ENCODE results near the gene METTL27.
"Not testable (repeated sequence)": the region's sequence is repeated elsewhere in the genome, so short reads cannot be mapped to it uniquely, and the experiment has no call there.

Gene METTL27

DNA sequence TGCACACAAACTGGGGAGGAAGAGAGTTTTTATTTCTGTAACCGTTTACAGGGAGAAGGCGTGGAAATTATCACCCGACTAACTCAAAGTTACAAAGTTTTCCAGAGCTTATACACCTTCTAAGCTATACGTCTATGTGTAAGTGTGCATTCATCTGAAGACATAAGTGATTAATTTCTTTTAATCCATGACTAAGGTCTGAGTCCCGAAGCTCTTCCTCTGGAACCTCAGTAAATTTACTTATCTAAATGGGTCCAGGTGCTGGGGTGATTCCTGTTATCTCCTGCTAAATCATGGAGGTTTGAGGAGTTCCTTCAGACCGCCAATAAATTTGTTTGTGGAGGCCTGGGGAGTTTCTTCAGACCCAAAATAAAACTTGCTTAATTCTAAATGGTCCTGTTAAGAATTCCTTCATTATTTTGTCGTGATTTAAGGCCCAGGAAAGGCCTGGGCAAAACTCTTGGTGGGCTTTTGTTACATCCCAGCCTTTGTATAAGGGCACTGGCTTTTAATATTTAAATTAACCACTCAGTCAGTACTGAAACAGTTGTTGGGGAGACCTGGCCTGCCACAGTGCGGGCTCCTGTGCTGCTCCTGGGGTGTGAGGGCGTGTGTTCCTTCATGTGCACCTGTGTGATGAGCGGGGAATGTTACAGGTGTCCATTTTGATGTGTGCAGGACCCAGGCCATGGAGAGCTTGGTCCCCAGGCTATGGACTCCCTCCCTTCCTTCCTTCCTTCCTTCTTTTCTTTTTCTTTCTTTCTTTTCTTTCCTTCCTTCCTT is 5.8 kb upstream of the METTL27 start:
- DNase-seq, result no peak
- no CpG with 5 or more reads among the region's 10 CpGs for WGBS (ENCODE audit: extremely low coverage, insufficient coverage, insufficient read length)
- H3K79me2 ChIP-seq (ENCODE audit: control insufficient read depth, insufficient read depth, low read length, poor library complexity), result no peaks in the 10 kb centered on the region

DNA sequence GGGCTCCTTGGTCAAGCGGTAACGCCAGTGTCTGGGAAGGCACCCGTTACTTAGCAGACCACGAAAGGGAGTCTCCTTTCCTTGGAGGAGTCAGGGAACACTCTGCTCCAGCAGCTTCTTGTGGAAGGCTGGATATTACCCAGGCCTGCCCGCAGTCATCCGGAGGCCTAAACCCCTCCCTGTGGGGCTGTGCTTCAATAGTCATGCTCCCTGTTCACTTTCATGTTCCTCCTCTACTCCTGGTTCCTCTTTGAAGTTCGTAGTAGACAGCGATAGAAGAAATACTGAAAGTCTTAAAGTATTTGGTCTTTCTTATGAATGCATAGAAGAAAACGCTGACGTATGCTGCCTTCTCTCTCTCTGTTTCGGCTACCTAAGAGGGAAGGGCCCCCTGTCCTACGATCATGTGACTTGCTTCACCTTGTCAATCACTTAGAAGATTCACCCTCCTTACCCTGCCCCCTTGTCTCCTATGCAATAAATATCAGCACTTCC is 3.4 kb upstream of the METTL27 start:
- Histone ChIP-seq H3K27ac (ENCODE audit: low read depth, low read length) (peak overlapping the region; percentile 28), H3K79me1 (ENCODE audit: low read length) (peaks cover 13% of the 10 kb centered on the region), H3K4me1 (ENCODE audit: control insufficient read depth in 1 of 2, insufficient read depth in 2 of 2, low read length in 2 of 2) (peaks cover 17 to 18% of the 10 kb centered on the region in 2 experiments)
- H2BK5ac ChIP-seq (ENCODE audit: low read depth, low read length, poor library complexity); H3K23ac ChIP-seq (ENCODE audit: low read length); H3K14ac ChIP-seq (ENCODE audit: low read length); H3K4me3 ChIP-seq (ENCODE audit: low read depth, low read length); H3K9me3 ChIP-seq (ENCODE audit: insufficient read depth, low read depth, low read length); H3K18ac ChIP-seq (ENCODE audit: low read length); H3K4me2 ChIP-seq (ENCODE audit: low read length); H4K12ac ChIP-seq (ENCODE audit: low read depth, low read length); H4K91ac ChIP-seq (ENCODE audit: low read depth, low read length); H3K27me3 ChIP-seq (ENCODE audit: insufficient read depth, low read length); H3K9ac ChIP-seq (ENCODE audit: low read length); H2BK12ac ChIP-seq (ENCODE audit: low read length); H3K4ac ChIP-seq (ENCODE audit: low read depth, low read length); H3K79me2 ChIP-seq (ENCODE audit: control insufficient read depth, insufficient read depth, low read length, poor library complexity); H4K8ac ChIP-seq (ENCODE audit: low read depth, low read length); H3K36me3 ChIP-seq (ENCODE audit: control insufficient read depth in 1 of 2, insufficient read depth in 2 of 2, low read length in 2 of 2); H2BK120ac ChIP-seq (ENCODE audit: insufficient read depth, low read length, poor library complexity); H2AFZ ChIP-seq (ENCODE audit: insufficient read depth, low read length, poor library complexity); H2AK5ac ChIP-seq (ENCODE audit: low read length): not testable (repeated sequence)
- no CpG with 5 or more reads among the region's 12 CpGs for WGBS (ENCODE audit: extremely low coverage, insufficient coverage, insufficient read length)
- DNase-seq, result peak; percentile 67 to 73

More for the DNA sequence above, 5.8 kb upstream of the METTL27 start:
- Histone ChIP-seq H3K9ac (ENCODE audit: low read length) (no peak overlapping the region), H3K27ac (ENCODE audit: low read depth, low read length) (no peak overlapping the region), H3K27me3 (ENCODE audit: insufficient read depth, low read length) (no peaks in the 10 kb centered on the region), H2AFZ (ENCODE audit: insufficient read depth, low read length, poor library complexity) (no peak overlapping the region), H3K36me3 (ENCODE audit: control insufficient read depth in 1 of 2, insufficient read depth in 2 of 2, low read length in 2 of 2) (no peaks in the 10 kb centered on the region), H3K4me3 (ENCODE audit: low read depth, low read length) (no peak overlapping the region), H2AK5ac (ENCODE audit: low read length) (no peak overlapping the region), H3K4ac (ENCODE audit: low read depth, low read length) (no peak overlapping the region), H2BK5ac (ENCODE audit: low read depth, low read length, poor library complexity) (no peak overlapping the region), H3K14ac (ENCODE audit: low read length) (no peak overlapping the region), H3K9me3 (ENCODE audit: insufficient read depth, low read depth, low read length) (peaks cover 1% of the 10 kb centered on the region), H3K79me1 (ENCODE audit: low read length) (peaks cover 6% of the 10 kb centered on the region), H3K4me1 (ENCODE audit: control insufficient read depth in 1 of 2, insufficient read depth in 2 of 2, low read length in 2 of 2) (peaks cover 14 to 20% of the 10 kb centered on the region in 2 experiments), H4K12ac (ENCODE audit: low read depth, low read length) (no peak overlapping the region), H3K18ac (ENCODE audit: low read length) (no peak overlapping the region), H2BK12ac (ENCODE audit: low read length) (no peak overlapping the region), H3K4me2 (ENCODE audit: low read length) (no peak overlapping the region), H4K8ac (ENCODE audit: low read depth, low read length) (no peak overlapping the region), H4K91ac (ENCODE audit: low read depth, low read length) (no peak overlapping the region), H3K23ac (ENCODE audit: low read length) (no peak overlapping the region), H2BK120ac (ENCODE audit: insufficient read depth, low read length, poor library complexity) (no peak overlapping the region)

DNA sequence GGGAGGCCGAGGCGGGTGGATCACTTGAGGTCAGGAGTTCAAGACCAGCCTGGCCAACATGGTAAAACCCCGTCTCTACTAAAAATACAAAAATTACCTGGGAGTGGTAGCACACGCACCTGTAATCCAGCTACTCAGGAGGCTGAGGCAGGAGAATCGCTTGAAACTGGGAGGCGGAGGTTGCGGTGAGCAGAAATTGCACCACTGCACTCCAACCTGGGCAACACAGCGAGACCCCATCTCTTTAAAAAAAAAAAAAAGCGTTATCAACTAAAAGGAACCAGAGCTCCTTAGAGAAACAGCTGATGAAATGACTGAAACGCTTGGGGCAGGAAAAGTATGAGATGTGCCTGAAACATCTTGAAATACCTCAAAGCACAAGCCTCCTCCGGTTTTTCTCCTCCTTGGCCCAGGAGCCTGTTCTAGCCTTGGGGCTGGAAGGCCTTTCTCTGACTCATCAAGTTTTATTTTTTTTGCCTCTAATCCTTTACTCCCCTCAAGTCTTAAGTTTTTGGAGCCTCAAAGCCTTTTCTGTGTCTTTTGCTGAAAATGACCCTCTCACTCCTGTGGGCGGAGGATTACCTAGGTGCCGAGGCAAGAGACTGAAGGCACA is 2.6 kb upstream of the METTL27 start:
- Histone ChIP-seq H3K4me3 (ENCODE audit: low read depth, low read length) (no peak overlapping the region), H3K9me3 (ENCODE audit: insufficient read depth, low read depth, low read length) (peaks cover 1% of the 10 kb centered on the region), H3K79me2 (ENCODE audit: control insufficient read depth, insufficient read depth, low read length, poor library complexity) (no peaks in the 10 kb centered on the region), H2AFZ (ENCODE audit: insufficient read depth, low read length, poor library complexity) (no peak overlapping the region), H3K4me1 (ENCODE audit: control insufficient read depth in 1 of 2, insufficient read depth in 2 of 2, low read length in 2 of 2) (peaks cover 17 to 18% of the 10 kb centered on the region in 2 experiments), H3K4ac (ENCODE audit: low read depth, low read length) (no peak overlapping the region), H2BK12ac (ENCODE audit: low read length) (no peak overlapping the region), H3K18ac (ENCODE audit: low read length) (no peak overlapping the region), H4K8ac (ENCODE audit: low read depth, low read length) (no peak overlapping the region), H2BK120ac (ENCODE audit: insufficient read depth, low read length, poor library complexity) (no peak overlapping the region), H3K27ac (ENCODE audit: low read depth, low read length) (peak overlapping the region; percentile 31), H3K14ac (ENCODE audit: low read length) (no peak overlapping the region), H3K4me2 (ENCODE audit: low read length) (no peak overlapping the region), H4K12ac (ENCODE audit: low read depth, low read length) (no peak overlapping the region), H3K79me1 (ENCODE audit: low read length) (peaks cover 8% of the 10 kb centered on the region), H3K27me3 (ENCODE audit: insufficient read depth, low read length) (no peaks in the 10 kb centered on the region), H2BK5ac (ENCODE audit: low read depth, low read length, poor library complexity) (no peak overlapping the region), H4K91ac (ENCODE audit: low read depth, low read length) (peak overlapping the region; percentile 29), H3K23ac (ENCODE audit: low read length) (no peak overlapping the region), H3K36me3 (ENCODE audit: control insufficient read depth in 1 of 2, insufficient read depth in 2 of 2, low read length in 2 of 2) (no peaks in the 10 kb centered on the region), H2AK5ac (ENCODE audit: low read length) (no peak overlapping the region), H3K9ac (ENCODE audit: low read length) (no peak overlapping the region)
- WGBS (ENCODE audit: extremely low coverage, insufficient coverage, insufficient read length), result no CpG with 5 or more reads among the region's 13 CpGs
- peak; percentile 87 to 94 for DNase-seq

DNA sequence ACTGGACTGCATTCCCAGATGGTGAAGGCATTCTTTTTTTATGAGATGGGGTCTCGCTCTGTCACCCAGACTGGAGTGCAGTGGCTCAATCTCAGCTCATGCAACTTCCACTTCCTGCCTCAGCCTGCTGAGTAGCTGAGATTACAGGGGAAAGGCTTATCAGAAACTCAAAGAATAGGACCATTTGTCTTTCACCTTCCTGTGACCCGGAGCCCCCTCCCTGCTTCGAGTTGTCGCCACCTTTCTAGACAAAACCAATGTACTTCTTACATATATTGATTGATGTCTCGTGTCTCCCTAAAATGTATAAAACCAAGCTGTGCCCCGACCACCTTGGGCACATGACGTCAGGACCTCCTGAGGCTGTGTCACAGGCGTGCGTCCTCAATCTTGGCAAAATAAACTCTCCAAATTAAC is 1.8 kb upstream of the METTL27 start:
- Histone ChIP-seq H4K8ac (ENCODE audit: low read depth, low read length) (no peak overlapping the region), H3K18ac (ENCODE audit: low read length) (no peak overlapping the region), H3K9ac (ENCODE audit: low read length) (no peak overlapping the region), H4K91ac (ENCODE audit: low read depth, low read length) (peak overlapping the region; percentile 40), H3K4ac (ENCODE audit: low read depth, low read length) (no peak overlapping the region), H3K27me3 (ENCODE audit: insufficient read depth, low read length) (no peaks in the 10 kb centered on the region), H2AK5ac (ENCODE audit: low read length) (no peak overlapping the region), H3K23ac (ENCODE audit: low read length) (no peak overlapping the region), H3K36me3 (ENCODE audit: control insufficient read depth in 1 of 2, insufficient read depth in 2 of 2, low read length in 2 of 2) (no peaks in the 10 kb centered on the region), H3K4me2 (ENCODE audit: low read length) (no peak overlapping the region), H3K4me1 (ENCODE audit: control insufficient read depth in 1 of 2, insufficient read depth in 2 of 2, low read length in 2 of 2) (peaks cover 24 to 26% of the 10 kb centered on the region in 2 experiments), H3K27ac (ENCODE audit: low read depth, low read length) (peak overlapping the region; percentile 11), H2BK12ac (ENCODE audit: low read length) (peak overlapping the region; percentile 41), H4K12ac (ENCODE audit: low read depth, low read length) (no peak overlapping the region), H2BK5ac (ENCODE audit: low read depth, low read length, poor library complexity) (no peak overlapping the region), H3K14ac (ENCODE audit: low read length) (no peak overlapping the region), H3K79me2 (ENCODE audit: control insufficient read depth, insufficient read depth, low read length, poor library complexity) (peaks cover 3% of the 10 kb centered on the region), H3K4me3 (ENCODE audit: low read depth, low read length) (no peak overlapping the region), H2BK120ac (ENCODE audit: insufficient read depth, low read length, poor library complexity) (no peak overlapping the region), H2AFZ (ENCODE audit: insufficient read depth, low read length, poor library complexity) (no peak overlapping the region), H3K9me3 (ENCODE audit: insufficient read depth, low read depth, low read length) (peaks cover 1% of the 10 kb centered on the region), H3K79me1 (ENCODE audit: low read length) (peaks cover 12% of the 10 kb centered on the region)
- no CpG with 5 or more reads among the region's 9 CpGs for WGBS (ENCODE audit: extremely low coverage, insufficient coverage, insufficient read length)
- DNase-seq, result no peak
